ENCODE results near the gene MECP2.
A peak's percentile ranks its signal among the peaks of the same experiment; 100 is the strongest.

MECP2 gene

DNA sequence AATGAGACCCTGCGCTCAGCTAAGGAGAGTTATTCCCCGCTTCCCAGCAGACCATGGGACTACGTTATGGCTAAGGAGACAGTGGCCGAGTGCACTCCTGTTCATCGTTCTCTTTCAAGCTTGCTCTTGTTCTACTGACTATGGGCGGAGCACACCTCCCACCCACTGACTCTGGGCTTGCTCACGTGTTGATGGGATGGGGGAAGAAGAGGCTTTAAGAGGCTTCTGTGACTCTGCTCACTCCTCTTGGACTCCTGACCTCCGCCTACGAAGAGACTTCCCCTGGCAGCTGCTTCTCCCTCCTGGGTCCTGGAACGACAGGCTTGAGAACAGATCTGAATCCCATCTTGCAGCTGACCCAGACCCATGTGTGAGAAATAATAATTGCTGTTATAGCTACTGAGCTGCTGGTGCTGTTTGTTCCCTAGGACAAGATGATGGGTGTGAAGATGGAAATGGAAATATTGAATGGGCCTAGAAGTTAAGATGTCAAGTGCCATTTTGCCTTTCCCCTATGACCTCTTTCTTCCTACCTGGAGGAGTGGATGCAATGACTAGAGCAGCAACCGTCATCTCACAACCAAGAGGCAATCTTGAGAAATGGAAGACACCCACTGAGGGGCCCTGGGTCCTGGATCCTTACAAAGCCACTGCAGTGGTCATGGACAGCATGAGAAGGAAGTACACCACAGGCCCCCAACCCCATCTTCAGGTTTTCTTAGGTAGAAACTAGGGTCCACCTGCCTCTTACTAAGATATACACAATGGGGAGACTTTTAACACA lies 39.1 kb downstream of the MECP2 start:
- no peak for DNase-seq (ENCODE audit: low read depth)
- TF ChIP-seq, protein P1, sequence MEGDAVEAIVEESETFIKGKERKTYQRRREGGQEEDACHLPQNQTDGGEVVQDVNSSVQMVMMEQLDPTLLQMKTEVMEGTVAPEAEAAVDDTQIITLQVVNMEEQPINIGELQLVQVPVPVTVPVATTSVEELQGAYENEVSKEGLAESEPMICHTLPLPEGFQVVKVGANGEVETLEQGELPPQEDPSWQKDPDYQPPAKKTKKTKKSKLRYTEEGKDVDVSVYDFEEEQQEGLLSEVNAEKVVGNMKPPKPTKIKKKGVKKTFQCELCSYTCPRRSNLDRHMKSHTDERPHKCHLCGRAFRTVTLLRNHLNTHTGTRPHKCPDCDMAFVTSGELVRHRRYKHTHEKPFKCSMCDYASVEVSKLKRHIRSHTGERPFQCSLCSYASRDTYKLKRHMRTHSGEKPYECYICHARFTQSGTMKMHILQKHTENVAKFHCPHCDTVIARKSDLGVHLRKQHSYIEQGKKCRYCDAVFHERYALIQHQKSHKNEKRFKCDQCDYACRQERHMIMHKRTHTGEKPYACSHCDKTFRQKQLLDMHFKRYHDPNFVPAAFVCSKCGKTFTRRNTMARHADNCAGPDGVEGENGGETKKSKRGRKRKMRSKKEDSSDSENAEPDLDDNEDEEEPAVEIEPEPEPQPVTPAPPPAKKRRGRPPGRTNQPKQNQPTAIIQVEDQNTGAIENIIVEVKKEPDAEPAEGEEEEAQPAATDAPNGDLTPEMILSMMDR (IDR thresholded peaks at IDR 0.05; ENCODE audit: control insufficient read depth, extremely low read depth, insufficient read depth), result no peak
- H3K4me3 ChIP-seq (ENCODE audit: low read depth, low read length), result no peak overlapping the region

DNA sequence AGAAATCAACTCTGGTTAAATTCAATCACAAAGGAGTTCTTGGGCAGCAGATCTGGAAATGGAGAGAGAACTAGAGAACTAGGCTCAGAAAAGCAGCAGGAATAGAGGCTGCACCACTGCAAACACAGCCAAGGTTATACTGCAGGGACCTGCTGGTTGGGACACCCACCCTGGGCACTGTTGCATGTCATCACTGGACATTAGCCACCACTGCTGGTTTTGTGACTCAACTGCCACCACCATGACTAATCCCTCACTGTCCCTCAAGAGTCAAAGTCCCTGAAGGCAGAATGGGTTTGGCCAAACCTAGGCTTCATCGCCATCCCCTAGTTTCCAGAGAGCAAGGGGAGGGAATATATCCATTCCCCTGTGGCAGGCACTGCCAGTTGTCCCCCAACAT lies 39.7 kb downstream of the MECP2 start:
- no peak for DNase-seq (ENCODE audit: low read depth)
- no peak overlapping the region for H3K4me3 ChIP-seq (ENCODE audit: low read depth, low read length)
- TF ChIP-seq, protein P1 (IDR thresholded peaks at IDR 0.05; ENCODE audit: control insufficient read depth, extremely low read depth, insufficient read depth), result no peak

DNA sequence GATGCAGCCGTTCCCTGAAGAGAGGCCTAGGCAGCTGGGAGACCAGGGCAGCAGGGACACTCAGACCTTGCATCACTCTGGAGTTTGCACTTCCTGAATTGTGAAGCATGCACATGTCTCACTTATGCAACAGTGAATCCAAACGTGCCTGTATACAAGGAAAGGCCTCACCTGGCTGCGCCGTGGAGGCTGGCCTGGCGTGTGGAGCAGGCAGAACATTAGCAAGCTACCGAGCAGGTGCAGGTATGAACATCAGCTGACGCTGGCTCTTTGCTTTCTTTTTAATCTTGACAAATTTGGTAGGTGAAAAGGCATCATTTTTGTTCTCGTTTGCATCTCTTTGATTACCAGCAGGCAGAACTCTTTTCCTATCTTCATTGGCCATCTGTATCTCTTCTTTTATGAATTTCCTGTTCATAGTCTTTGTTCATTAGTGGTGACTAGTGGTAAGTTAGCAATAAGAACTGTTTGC lies 40.7 kb downstream of the MECP2 start:
- TF ChIP-seq, protein P1 (IDR thresholded peaks at IDR 0.05; ENCODE audit: control insufficient read depth, extremely low read depth, insufficient read depth), result no peak
- H3K4me3 ChIP-seq (ENCODE audit: low read depth, low read length), result no peak overlapping the region
- no peak for DNase-seq (ENCODE audit: low read depth)

DNA sequence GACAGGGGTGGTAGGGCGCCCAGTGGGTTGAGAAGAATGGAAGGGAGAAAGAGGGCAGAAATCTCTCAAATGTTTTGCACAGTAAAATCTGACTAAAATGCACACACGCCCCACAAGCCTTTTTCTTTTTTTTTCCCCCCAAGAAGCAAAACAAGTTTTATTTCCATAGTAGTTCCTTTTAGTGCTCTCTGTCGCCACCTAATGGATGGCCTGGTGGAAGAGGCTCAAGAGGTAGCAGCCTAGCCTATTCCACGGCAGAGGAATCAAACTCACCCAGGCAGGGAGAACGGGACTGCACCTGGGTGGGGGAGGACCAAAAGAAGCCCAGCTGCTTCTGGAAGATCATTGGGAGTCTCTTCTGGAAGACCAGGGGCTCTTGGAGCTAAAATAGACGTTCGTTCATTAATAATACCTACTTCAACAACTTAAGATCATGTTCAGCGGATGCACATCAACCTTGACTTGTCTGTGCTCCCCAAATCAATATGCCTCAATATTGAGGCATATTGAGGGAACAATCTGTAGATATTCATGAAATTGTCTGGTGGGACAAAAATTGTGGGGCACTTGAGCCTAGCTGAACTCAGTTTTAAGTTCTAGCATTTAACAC lies 46.2 kb downstream of the MECP2 start:
- no peak for DNase-seq (ENCODE audit: low read depth)
- TF ChIP-seq, protein P1 (IDR thresholded peaks at IDR 0.05; ENCODE audit: control insufficient read depth, extremely low read depth, insufficient read depth), result peak; percentile 64
- no peak overlapping the region for H3K4me3 ChIP-seq (ENCODE audit: low read depth, low read length)

DNA sequence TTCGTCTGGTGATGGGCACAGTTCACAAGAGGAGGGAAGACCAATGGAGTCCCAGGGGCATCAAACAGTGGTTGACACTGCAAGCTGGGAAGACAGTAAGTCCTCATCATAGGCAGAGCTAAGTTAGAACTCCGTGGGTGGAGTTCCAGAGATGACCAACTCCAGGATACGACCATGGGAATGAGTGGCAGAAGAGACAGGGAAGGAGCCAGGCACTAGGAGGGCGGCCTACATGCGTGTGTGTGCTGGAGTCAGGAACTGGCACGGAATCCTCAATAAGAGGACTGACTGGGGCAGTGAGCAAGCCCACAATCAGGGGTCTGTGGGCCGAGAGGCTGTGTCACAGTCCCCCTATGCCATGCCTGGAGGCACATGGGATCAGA lies 47.4 kb downstream of the MECP2 start:
- no peak for DNase-seq (ENCODE audit: low read depth)
- TF ChIP-seq, protein P1 (IDR thresholded peaks at IDR 0.05; ENCODE audit: control insufficient read depth, extremely low read depth, insufficient read depth), result no peak
- H3K4me3 ChIP-seq (ENCODE audit: low read depth, low read length), result no peak overlapping the region

DNA sequence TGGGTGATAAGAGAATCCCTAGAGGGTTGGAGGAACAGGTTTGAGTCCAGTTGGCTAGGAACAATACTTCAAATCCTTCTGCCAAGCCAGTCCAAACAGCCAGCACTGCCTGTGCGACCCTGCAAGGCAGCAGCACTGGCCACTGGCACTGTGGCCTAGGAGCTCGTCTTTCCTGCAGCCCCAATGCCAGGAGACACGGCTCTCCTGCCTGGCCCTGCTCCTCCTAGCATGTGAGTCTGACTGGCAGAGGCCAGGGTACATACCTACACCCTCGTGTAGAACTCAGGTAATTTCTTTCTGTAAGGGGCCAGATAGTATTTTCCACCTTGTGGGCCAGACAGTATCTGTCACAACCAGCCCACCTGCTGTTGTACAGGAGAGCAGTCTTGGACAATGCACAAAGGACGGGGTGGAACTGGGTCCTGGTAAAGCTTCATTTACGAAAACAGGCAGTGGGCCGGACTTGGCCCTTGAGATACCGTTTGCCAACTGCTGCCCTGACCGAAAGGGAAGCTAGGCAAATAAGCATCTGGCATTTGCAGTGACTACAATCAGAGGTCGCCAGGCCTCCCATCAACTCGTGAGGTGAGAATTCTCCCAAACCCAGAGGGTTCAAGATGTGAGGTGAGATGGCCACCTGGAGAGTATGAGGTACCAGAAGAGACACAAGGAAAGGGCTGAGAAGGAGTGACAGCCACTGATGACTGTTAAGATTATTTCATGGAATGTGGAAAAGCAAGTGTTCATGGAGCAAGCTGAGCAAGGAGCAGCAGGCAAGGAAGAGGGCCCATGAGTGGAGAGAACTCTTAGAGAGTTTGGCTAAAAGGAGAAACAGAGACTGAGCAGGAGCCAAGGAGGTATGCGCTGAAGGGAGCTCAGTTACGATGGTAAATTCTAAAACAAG lies 48.1 kb downstream of the MECP2 start:
- no peak for DNase-seq (ENCODE audit: low read depth)
- no peak overlapping the region for H3K4me3 ChIP-seq (ENCODE audit: low read depth, low read length)
- TF ChIP-seq, protein P1 (IDR thresholded peaks at IDR 0.05; ENCODE audit: control insufficient read depth, extremely low read depth, insufficient read depth), result no peak

Data from LNCaP clone FGC (cell line).